Stimulated activated naive CD8-positive, alpha-beta T cell treated with anti-CD3 and anti-CD28 coated beads, Interleukin-15, amount 100 ng/mL, for 72 hours (primary cell): ENCODE measurements around the gene CORO2B.

Experiments
- ATAC-seq: fragments of 150-1000 bp; cut with Tn5 transposase; 2 replicates; pipeline ENCODE4 v1.10.0; 2021; ENCODE audit warnings: mild to moderate bottlenecking, moderate library complexity
- DNase-seq, 2 donors: peaks; one replicate each; pipeline ENCODE4 v3.0.0; 2021 to 2022
- H3K27ac Mint-ChIP-seq, 2 donors: one replicate each; pipeline ENCODE4 v1.8.0; 2022; ENCODE audit warnings: mild to moderate bottlenecking in 2 of 2, mixed read lengths in 2 of 2, moderate library complexity in 2 of 2
- H3K27me3 Mint-ChIP-seq: one replicate; pipeline ENCODE4 v1.8.0; 2022; ENCODE audit warnings: mixed read lengths
- H3K4me1 Mint-ChIP-seq: one replicate; pipeline ENCODE4 v1.8.0; 2022; ENCODE audit warnings: mild to moderate bottlenecking, mixed read lengths
- H3K4me3 Mint-ChIP-seq, 2 donors: one replicate each; pipeline ENCODE4 v1.8.0; 2022; ENCODE audit warnings: mild to moderate bottlenecking in 2 of 2, mixed read lengths in 2 of 2, moderate library complexity in 1 of 2
- H3K9me3 Mint-ChIP-seq, 2 donors: one replicate each; pipeline ENCODE4 v1.8.0; 2022; ENCODE audit warnings: mixed read lengths in 2 of 2

CORO2B gene

GRCh38 chr15:68617001-68617400 is 38.2 kb downstream of the CORO2B start:
- no peak overlapping the region for H3K4me3 Mint-ChIP-seq
- ATAC-seq (no peak), DNase-seq (no peak)
- no peaks in the 10 kb centered on the region for H3K9me3 Mint-ChIP-seq
- H3K4me1 Mint-ChIP-seq: no peaks in the 10 kb centered on the region
- peak overlapping the region in 1 of 2 donors; percentile 71 for H3K27ac Mint-ChIP-seq
- peaks cover 9% of the 10 kb centered on the region for H3K27me3 Mint-ChIP-seq

DNA sequence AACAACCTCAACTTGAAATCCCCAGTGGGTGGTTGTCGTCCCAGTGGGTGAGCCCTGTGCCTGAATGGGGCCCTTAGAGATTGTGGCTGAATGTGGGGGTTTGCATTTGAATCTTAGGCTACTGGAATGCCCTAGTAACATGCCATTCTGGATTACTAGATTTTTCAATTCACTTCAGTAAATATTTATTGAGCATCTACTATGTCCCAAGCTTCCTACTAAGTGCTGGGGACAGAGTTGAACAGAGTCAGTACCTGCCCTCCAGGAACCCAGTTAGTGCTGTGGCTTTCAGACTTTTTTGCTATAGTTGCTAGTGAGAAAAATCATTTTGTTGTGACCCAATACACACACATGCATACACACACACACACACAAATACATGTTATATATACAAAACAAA is 39.0 kb downstream of the CORO2B start:
- DNase-seq: no peak
- peaks cover 10% of the 10 kb centered on the region for H3K27me3 Mint-ChIP-seq
- no peak overlapping the region for H3K4me3 Mint-ChIP-seq
- no peaks in the 10 kb centered on the region for H3K4me1 Mint-ChIP-seq
- H3K9me3 Mint-ChIP-seq: no peaks in the 10 kb centered on the region
- no peak for ATAC-seq
- no peak overlapping the region for H3K27ac Mint-ChIP-seq

DNA sequence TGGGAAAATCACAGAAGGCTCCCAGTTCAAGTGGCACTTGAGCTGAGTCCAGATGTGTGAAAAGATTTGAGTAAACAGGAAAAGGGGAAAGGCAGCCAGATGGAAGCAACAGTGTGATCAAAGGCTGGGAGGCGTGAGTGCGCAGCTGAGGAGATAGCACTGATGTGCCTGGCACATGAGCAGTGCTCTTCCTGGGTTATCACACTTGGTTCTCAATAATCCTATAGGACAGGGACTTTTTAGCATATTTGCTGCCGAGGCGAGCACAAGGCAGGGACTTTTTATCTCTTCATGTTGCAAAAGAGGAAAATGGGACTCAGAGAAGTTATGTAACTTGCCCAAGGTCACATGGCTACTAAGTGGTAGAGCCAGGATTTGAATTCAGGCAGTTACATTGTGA is 39.6 kb downstream of the CORO2B start:
- Mint-ChIP-seq H3K4me1 (no peaks in the 10 kb centered on the region), H3K27me3 (peaks cover 10% of the 10 kb centered on the region)
- DNase-seq: no peak

GRCh38 chr15:68618908-68619698 is 40.3 kb downstream of the CORO2B start:
- Mint-ChIP-seq H3K27me3 (peaks cover 10% of the 10 kb centered on the region), H3K4me1 (no peaks in the 10 kb centered on the region), H3K27ac (peak overlapping the region in 1 of 2 donors; percentile 66), H3K4me3 (no peak overlapping the region), H3K9me3 (no peaks in the 10 kb centered on the region)
- DNase-seq (no peak), ATAC-seq (no peak)

More for the DNA sequence above, 39.6 kb downstream of the CORO2B start:
- no peaks in the 10 kb centered on the region for H3K9me3 Mint-ChIP-seq
- no peak for ATAC-seq
- H3K27ac Mint-ChIP-seq: no peak overlapping the region
- no peak overlapping the region for H3K4me3 Mint-ChIP-seq

- Mint-ChIP-seq H3K4me1 (no peaks in the 10 kb centered on the region), H3K27me3 (peaks cover 10% of the 10 kb centered on the region), H3K27ac (peak overlapping the region in 1 of 2 donors; percentile 89), H3K9me3 (no peaks in the 10 kb centered on the region), H3K4me3 (no peak overlapping the region)
- no peak for ATAC-seq
- DNase-seq: no peak
Measured at GRCh38 chr15:68620721-68621527, 42.1 kb downstream of the CORO2B start.

DNA sequence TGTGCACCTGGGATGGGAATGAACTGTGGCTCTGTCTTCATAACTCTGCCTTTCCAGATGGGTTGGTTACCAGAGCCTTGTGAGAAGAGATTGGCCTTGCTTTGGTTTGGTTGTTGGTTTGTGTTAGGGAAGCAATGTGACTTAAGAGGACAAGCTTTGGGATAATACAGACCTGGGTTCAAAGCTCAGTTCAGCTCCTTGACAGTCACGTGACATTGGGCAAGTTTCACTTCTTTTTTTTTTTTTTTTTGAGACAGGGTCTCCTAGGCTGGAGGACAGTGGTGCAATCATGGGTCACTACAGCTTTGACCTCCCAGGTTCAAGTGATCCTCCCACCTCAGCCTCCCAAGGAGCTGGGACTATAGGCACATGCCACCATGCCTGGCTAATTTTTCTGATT is 42.7 kb downstream of the CORO2B start:
- no peak for DNase-seq
- Mint-ChIP-seq H3K27ac (peak overlapping the region in 1 of 2 donors; percentile 89), H3K9me3 (no peaks in the 10 kb centered on the region), H3K27me3 (peaks cover 10% of the 10 kb centered on the region), H3K4me1 (no peaks in the 10 kb centered on the region), H3K4me3 (no peak overlapping the region)
- ATAC-seq: no peak

- no peak overlapping the region for H3K27ac Mint-ChIP-seq
- no peaks in the 10 kb centered on the region for H3K9me3 Mint-ChIP-seq
- DNase-seq (no peak), ATAC-seq (no peak)
- H3K4me1 Mint-ChIP-seq: no peaks in the 10 kb centered on the region
- peaks cover 24% of the 10 kb centered on the region for H3K27me3 Mint-ChIP-seq
- H3K4me3 Mint-ChIP-seq: no peak overlapping the region
Measured at GRCh38 chr15:68623301-68623892, 44.6 kb downstream of the CORO2B start.

DNA sequence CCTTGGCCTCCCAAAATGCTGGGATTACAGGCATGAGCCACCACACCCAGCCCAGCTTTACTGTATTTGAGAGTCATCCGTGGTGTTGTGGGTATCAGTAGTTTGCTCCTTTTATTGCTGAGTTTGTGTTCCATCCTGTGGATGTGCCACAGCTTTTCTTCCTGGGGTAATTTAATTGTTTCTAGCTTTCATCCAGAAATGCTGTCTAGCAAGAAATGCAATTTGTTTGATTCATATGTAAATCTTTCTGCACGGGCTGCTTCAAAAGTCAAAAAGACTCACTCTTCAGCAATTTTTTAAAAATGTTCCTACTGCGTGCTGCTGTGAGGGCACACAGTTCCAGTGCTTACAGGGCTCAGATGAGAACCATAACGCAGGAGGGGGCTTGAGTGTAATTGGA is 47.1 kb downstream of the CORO2B start:
- ATAC-seq: no peak
- H3K27ac Mint-ChIP-seq: no peak overlapping the region
- H3K4me1 Mint-ChIP-seq: no peaks in the 10 kb centered on the region
- H3K9me3 Mint-ChIP-seq: no peaks in the 10 kb centered on the region
- H3K4me3 Mint-ChIP-seq: no peak overlapping the region
- no peak for DNase-seq
- peaks cover 48% of the 10 kb centered on the region for H3K27me3 Mint-ChIP-seq

DNA sequence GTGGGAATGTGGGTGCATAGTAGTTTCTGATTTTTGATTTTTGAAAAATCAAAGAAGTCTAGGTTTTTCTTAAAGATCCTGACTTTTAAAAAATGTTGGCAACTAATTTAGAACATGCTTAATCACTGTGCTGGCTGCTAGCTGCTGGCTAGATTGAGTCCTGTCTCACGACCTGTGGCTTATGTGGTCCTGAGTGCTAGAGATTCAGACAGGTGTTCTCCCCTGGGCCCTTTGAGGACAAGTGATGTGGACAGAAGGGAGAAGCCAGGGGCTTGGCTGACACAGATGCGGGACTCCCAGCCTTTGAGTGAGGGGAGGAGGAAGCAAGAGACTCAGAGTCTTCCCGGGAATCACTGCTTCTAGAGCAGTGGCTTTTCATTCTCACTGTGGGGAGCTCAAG is 47.5 kb downstream of the CORO2B start:
- ATAC-seq (no peak), DNase-seq (no peak)
- Mint-ChIP-seq H3K9me3 (no peaks in the 10 kb centered on the region), H3K4me3 (no peak overlapping the region), H3K4me1 (no peaks in the 10 kb centered on the region), H3K27ac (no peak overlapping the region), H3K27me3 (peaks cover 51% of the 10 kb centered on the region)

DNA sequence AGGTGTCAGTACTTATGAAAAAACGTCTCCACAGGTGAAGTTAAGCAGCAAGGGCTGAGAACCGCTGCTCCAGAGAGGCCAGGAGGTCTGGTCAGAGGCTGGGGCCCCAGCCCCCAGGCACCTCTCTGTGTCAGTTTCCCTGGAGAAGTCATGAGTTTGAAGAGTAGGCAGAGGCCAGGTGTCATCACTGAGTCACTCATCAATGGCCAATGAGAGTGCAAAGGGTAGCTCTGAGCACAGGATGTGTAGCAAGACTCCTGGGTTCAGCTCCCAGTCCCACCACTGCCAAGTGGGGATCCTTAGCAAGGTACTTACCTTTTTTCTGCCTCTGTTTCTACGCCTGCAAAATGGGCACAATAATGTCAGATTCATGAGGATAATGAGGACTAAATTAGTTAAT is 47.9 kb downstream of the CORO2B start:
- Mint-ChIP-seq H3K4me3 (no peak overlapping the region), H3K9me3 (no peaks in the 10 kb centered on the region), H3K4me1 (no peaks in the 10 kb centered on the region), H3K27ac (no peak overlapping the region), H3K27me3 (peaks cover 51% of the 10 kb centered on the region)
- DNase-seq (no peak), ATAC-seq (no peak)

GRCh38 chr15:68627476-68627875 is 48.7 kb downstream of the CORO2B start:
- Mint-ChIP-seq H3K9me3 (no peaks in the 10 kb centered on the region), H3K27me3 (peaks cover 43% of the 10 kb centered on the region), H3K4me3 (no peak overlapping the region), H3K27ac (no peak overlapping the region), H3K4me1 (no peaks in the 10 kb centered on the region)
- no peak for ATAC-seq
- no peak for DNase-seq

GRCh38 chr15:68627995-68628394 is 49.2 kb downstream of the CORO2B start:
- DNase-seq: no peak
- no peak for ATAC-seq
- Mint-ChIP-seq H3K9me3 (no peaks in the 10 kb centered on the region), H3K27me3 (peaks cover 41% of the 10 kb centered on the region), H3K4me3 (no peak overlapping the region), H3K27ac (peak overlapping the region in 1 of 2 donors; percentile 48), H3K4me1 (no peaks in the 10 kb centered on the region)

- no peaks in the 10 kb centered on the region for H3K4me1 Mint-ChIP-seq
- no peaks in the 10 kb centered on the region for H3K9me3 Mint-ChIP-seq
- no peak for ATAC-seq
- H3K27me3 Mint-ChIP-seq: peaks cover 41% of the 10 kb centered on the region
- DNase-seq: no peak
- no peak overlapping the region for H3K27ac Mint-ChIP-seq
- H3K4me3 Mint-ChIP-seq: no peak overlapping the region
Measured at GRCh38 chr15:68629519-68630210, 50.9 kb downstream of the CORO2B start.

- Mint-ChIP-seq H3K27ac (no peak overlapping the region), H3K4me1 (no peaks in the 10 kb centered on the region), H3K27me3 (peaks cover 41% of the 10 kb centered on the region), H3K4me3 (no peak overlapping the region), H3K9me3 (no peaks in the 10 kb centered on the region)
- DNase-seq (no peak), ATAC-seq (no peak)
Measured at GRCh38 chr15:68630211-68630555, 51.4 kb downstream of the CORO2B start.

DNA sequence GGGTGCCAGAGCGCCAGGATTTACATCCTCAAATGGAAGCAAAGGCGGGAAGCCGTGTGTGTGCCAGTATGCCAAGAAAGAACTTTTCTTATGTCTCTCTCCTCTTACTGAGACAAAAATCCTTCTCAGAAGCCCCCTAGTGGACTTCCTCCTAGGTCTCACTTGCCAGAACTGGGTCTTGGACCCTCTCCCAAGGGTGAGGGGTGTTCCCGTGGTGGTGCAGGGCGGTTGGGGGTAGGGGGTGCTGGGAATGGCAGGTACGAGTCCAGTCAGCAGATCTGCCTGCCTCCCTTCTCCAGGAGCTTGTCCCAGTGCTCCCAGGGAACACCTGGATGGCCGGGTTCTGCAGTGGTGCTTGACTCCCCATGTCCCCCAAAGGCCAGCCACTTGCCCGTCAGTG is 52.0 kb downstream of the CORO2B start:
- Mint-ChIP-seq H3K9me3 (no peaks in the 10 kb centered on the region), H3K27ac (no peak overlapping the region), H3K27me3 (peaks cover 41% of the 10 kb centered on the region), H3K4me3 (no peak overlapping the region), H3K4me1 (no peaks in the 10 kb centered on the region)
- DNase-seq (no peak), ATAC-seq (no peak)
